NCI-H2029 treated with DMSO at 0.1 percent for 48 hours (cell line): ENCODE measurements around the gene MMP12.
"Not testable (repeated sequence)": the region's sequence is repeated elsewhere in the genome, so short reads cannot be mapped to it uniquely, and the experiment has no call there.

Experiments
- DNase-seq: peaks from one replicate; lab custom pipeline; 2025; lab: John Stamatoyannopoulos, UW

Gene MMP12

GRCh38 chr11:102874852-102875251 lies at the start of gene MMP12:
TSS of gene MMP12 (minus strand) at chr11:102874982. CDS start at chr11:102874937, 45 bp downstream.
- DNase-seq, result no peak

GRCh38 chr11:102921587-102922220 lies 46.9 kb upstream of the MMP12 start:
- DNase-seq, result no peak

GRCh38 chr11:102920118-102920684 lies 45.4 kb upstream of the MMP12 start:
- no peak for DNase-seq

GRCh38 chr11:102915044-102915375 lies 40.2 kb upstream of the MMP12 start:
- DNase-seq, result no peak

GRCh38 chr11:102914238-102915043 lies 39.7 kb upstream of the MMP12 start:
- no peak for DNase-seq

- no peak for DNase-seq
Measured at GRCh38 chr11:102912482-102912830, 37.7 kb upstream of the MMP12 start.

GRCh38 chr11:102911758-102912481 lies 37.1 kb upstream of the MMP12 start:
- DNase-seq, result no peak

GRCh38 chr11:102905848-102906247 lies 31.1 kb upstream of the MMP12 start:
- not testable (repeated sequence) for DNase-seq

GRCh38 chr11:102903895-102904294 lies 29.1 kb upstream of the MMP12 start:
- not testable (repeated sequence) for DNase-seq

GRCh38 chr11:102900346-102900745 lies 25.6 kb upstream of the MMP12 start:
- no peak for DNase-seq

- no peak for DNase-seq
Measured at GRCh38 chr11:102891736-102892135, 17.0 kb upstream of the MMP12 start.

GRCh38 chr11:102886999-102887398 lies 12.2 kb upstream of the MMP12 start:
- no peak for DNase-seq

GRCh38 chr11:102883141-102883540 lies 8.4 kb upstream of the MMP12 start:
- DNase-seq, result no peak

GRCh38 chr11:102882389-102883024 lies 7.7 kb upstream of the MMP12 start:
- no peak for DNase-seq

GRCh38 chr11:102879801-102880200 lies 5.0 kb upstream of the MMP12 start:
- DNase-seq, result no peak

GRCh38 chr11:102878595-102878994 lies 3.8 kb upstream of the MMP12 start:
- no peak for DNase-seq

- not testable (repeated sequence) for DNase-seq
Measured at GRCh38 chr11:102869354-102869964, 5.3 kb downstream of the MMP12 start.

- no peak for DNase-seq
Measured at GRCh38 chr11:102868339-102868738, 6.4 kb downstream of the MMP12 start.

- no peak for DNase-seq
Measured at GRCh38 chr11:102864724-102865123, 10.1 kb downstream of the MMP12 start.

- no peak for DNase-seq
Measured at GRCh38 chr11:102853956-102854355, 20.8 kb downstream of the MMP12 start.

GRCh38 chr11:102853055-102853454 lies 21.7 kb downstream of the MMP12 start:
- DNase-seq, result no peak
